ENCODE results near the gene TNS4.

The TNS4 gene

GRCh38 chr17:40430272-40431230, 70.9 kb downstream of the TNS4 start:
- no peak for DNase-seq

GRCh38 chr17:40427002-40427491, 74.4 kb downstream of the TNS4 start:
- DNase-seq, result no peak

Data from DMS153 (cell line).